Colon (tissue), 2 donors: ENCODE results near the gene ARGFX.
"Not testable (repeated sequence)": the region's sequence is repeated elsewhere in the genome, so short reads cannot be mapped to it uniquely, and the experiment has no call there.

Experiments
- FAIRE-seq: peaks from 2 replicates; lab custom pipeline; 2012; peaks lifted over from hg19 to GRCh38; lab: Jason Lieb, UNC
- donor health status: control.
- donor health status: control.

ARGFX gene

DNA sequence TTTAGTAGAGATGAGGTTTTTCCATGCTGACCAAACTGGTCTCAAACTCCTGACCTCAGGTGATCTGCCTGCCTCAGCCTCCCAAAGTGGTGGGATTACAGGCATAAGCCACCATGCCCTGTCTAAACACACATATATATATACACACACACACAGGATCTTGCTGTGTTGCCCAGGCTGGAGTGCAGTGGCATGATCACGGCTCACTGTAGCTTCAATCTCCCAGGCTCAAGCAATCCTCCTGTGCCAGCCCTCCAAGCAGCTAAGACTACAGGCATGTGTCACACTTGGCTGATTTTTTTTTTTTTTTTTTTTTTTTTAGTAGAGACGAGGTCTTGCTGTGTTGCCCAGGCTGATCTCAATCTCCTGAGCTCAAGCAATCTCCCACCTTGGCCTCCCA, 32.2 kb downstream of the ARGFX start:
- not testable (repeated sequence) for FAIRE-seq

DNA sequence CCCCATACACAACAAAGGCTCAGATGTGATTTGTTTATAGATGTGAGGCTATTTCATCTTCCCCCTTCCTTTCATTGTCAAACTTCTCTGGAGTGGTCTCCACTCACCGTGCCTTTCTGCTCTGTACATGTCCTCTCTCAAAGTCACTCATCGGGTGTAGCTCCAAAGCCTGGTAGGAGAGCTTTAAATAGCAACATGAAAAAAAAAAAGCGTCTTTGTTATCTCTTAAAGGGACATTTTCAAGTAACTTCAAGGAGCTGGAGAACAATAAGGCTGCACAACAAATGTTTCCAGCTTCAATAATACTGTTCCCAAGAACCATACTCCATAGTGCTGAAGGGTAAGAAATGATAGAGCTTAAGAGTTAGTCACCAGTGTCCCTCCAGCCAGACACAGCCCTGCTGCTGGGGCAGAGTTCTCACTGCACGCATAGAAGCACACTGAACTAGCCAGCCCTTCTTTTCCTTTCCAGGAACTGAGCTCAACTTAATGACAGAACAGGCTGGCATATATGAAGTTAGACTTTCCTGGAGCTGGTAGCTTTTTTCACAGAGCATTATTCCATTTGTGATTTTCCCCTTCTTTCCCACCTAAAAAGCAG, 33.6 kb downstream of the ARGFX start:
- no peak for FAIRE-seq

DNA sequence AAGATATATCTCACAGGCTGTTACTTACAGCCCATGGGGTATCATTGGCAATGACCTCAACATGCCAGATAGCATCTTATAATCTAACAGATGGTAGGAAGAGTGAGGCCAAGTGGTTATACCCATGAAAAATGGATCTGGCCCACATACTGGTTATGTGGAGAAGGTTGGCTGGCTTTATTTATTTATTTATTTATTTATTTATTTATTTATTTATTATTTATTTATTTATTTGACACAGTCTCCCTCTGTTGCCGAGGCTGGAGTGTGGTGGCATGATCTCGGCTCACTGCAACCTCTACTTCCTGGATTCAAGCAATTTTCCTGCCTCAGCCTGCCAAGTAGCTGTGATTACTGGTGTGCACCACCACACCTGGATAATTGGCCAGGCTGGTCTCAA, 37.0 kb downstream of the ARGFX start:
- FAIRE-seq = no peak

DNA sequence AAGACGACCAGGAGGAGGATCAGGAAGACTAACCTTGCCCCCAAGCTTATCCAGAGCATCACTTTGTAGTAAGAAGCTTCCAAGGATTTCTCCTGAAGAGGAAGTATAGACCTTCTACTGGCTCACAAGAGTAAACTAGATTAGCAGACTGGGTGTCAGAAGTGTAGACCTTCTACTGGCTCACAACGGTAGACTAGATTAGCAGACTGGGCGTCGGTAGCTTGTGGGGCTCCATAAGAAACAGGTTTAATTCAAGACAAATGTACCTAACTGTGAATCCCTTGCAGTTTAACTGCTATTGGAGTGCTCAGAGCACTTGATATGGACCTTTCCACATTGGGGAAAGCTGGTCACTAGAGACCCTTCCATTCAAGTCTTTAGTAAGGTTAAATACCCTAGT, 38.4 kb downstream of the ARGFX start:
- FAIRE-seq = no peak
